NCI-H524 (cell line): ENCODE data around the gene ELN.

ENCODE experiments used
- DNase-seq, 2 experiments: peaks; one replicate each; lab custom pipeline; 2025; lab: John Stamatoyannopoulos, UW

ELN gene

DNA sequence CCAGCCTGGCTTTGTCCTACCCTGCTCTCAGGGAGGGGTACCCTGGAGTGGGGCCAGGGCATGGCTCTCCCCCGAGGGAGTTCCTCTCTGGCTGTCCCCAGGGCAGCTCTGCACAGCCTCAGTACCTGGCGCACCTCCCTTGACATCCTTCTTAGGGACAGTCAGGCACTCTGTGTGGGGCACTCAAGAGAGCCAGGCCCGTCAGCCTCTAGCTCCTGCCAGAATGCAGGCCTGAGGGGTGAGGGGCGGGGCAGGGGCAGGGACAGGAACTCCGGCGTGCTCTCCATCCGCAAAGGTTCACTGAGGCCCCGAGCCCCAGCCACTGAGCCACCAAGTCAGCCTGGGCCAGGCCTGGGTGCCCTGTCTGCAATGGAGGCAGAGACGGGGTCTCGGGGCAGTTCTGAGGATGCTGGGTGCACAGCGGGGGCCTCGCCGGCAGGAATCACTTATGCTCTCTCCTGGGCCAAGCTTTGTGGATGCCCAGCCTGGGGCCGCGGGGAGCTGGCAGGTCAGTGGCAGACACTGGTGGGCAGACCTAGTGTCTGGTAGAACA is 65.8 kb downstream of the ELN start:
- no peak for DNase-seq

DNA sequence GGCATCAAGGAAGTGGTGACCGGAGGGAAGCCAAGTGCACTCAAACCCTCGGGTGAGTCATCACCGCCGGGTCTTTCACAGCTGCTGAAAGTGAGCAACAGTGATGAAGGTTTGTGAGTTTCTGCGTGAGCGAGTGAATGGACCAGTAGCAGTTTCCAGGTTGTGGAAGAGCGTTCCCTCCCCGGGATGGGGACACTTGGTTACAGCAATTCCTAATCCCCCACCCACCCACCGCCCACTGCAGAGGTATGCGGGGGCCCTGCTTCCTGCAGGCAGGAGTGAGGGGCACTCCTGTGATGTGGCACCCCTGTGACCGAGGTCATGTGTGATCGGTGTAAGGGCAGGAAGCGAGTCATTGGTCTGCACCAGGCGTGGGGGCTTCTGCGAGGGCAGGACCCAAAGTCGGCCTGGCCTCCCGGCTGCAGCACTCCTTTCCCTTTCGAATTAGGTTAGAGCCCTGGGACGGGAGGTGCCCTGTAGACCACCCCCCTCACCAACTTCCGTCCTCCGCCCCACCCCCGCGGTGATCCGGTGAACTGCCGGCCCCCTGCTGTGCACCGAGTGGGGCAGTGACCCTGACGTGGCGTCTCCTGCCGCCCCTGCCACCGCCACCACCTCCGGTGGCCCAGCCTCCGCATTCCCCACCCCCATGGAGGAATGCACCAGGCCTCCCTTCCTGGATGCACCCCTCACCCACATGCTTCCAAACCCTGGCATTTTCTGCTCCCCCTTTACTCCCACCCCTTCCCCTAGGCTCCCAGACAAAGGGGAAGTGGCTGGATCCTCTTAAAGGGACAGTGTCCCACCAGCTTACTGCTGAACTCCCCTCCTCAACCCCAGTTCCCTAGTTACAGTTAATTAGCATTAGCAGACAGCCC is 66.5 kb downstream of the ELN start:
- no peak for DNase-seq

DNA sequence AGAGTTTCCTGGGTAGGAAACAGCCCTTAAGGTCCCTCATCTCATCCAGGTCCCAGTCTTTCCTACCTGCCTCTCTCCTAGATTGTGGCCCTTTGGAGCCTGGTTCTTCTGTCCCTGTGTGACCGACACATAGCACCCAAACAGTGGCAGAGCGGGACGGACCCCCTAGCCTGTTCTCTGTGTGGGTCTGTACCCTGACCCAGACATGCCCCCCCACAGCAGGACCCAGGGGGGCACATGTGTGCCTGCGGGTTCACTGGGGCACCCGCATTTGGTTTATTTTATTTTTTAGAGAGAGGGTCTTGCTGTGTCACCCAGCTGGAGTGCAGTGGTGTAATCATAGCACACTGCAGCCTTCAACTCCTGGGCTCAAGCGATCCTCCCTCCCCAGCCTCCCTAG is 67.2 kb downstream of the ELN start:
- DNase-seq = no peak

- no peak for DNase-seq
Measured at GRCh38 chr7:74097937-74098614, 70.1 kb downstream of the ELN start.

DNA sequence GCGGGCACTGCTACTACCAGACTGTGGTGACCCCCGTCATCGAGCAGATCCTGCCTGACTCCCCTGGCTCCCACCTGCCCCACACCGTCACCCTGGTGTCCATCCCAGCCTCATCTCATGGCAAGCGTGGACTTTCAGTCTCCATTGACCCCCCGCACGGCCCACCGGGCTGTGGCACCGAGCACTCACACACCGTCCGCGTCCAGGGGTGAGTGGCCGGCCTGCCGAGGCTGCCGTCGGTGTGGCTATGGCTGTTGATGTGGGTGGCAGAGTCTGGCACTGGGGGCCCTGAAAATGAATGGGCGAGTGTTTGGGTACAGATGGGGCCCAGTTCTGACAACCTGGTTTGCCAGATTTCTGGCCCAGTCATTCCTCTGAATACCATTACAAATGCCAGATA is 71.1 kb downstream of the ELN start:
- DNase-seq = no peak

DNA sequence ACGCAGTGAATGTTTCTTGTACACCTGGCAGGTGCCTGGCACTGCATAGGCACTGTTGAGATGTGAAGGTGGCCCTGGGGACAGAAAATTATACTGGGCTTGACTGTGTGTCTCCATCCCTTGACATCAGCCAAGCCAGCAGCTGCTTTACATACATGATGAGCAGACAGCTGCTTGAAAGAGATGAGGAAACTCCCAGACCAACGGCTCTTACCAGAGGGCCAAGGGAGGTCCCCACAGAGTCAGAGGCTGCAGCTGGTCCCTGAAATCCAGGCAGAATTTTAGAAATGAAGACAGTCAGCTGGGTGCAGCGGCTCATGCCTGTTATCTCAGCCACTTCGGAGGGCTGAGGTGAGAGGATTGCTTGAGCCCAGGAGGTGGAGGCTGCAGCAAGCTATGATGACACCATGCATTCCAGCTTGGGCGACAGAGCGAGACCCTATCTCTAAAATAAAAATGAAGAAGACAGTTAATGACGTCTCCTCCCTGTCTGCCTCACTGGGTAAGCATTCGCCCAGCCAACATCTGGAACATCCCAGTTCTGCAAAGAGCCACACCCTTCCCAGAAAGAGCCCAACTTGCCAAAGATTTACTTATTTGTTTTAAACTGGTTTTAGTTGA is 73.2 kb downstream of the ELN start:
- no peak for DNase-seq

GRCh38 chr7:74103219-74103772 is 75.3 kb downstream of the ELN start:
- DNase-seq = no peak

- no peak for DNase-seq
Measured at GRCh38 chr7:74104702-74105101, 76.7 kb downstream of the ELN start.

GRCh38 chr7:74105992-74106391 is 78.0 kb downstream of the ELN start:
- no peak for DNase-seq

- no peak for DNase-seq
Measured at GRCh38 chr7:74106846-74107245, 78.9 kb downstream of the ELN start.

- no peak for DNase-seq
Measured at GRCh38 chr7:74115326-74115725, 87.4 kb downstream of the ELN start.

DNA sequence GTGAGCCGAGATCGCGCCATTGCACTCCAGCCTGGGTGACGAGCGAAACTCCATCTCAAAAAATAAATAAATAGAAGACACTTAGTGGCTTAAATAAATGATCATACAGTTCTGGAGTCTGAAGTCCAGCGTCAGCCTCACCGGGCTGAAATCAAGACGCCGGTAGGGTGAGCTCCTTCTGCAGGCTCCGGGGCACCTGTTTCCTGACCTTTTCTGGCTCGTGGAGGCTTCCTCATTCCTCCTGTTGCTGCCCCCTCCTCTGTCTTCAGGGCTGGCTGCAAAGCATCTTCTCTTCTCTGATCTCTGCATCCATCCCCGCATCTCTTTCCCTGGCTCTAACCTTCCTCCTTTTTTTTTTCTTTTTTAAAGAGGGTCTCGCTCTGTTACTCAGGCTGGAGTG is 88.4 kb downstream of the ELN start:
- no peak for DNase-seq
